HepG2 (cell line): ENCODE measurements around the gene C1S. TPM values are rescaled to one million over a fixed set of nuclear protein-coding genes. Genes with fewer than 3 reads are reported as not detected.
"Not testable (repeated sequence)": the region's sequence is repeated elsewhere in the genome, so short reads cannot be mapped to it uniquely, and the experiment has no call there.

ENCODE experiments used
- ATAC-seq: fragments of 200-7000 bp; cut with Tn5 transposase; 3 replicates; pipeline ENCODE4 v1.9.1; 2020; ENCODE audit warnings: mild to moderate bottlenecking, moderate library complexity
- BruUV-seq: library from RNA; stranded (reverse); fragments of 400-500 nt; replicated peaks from 2 replicates; lab custom pipeline; 2021; lab: Mats Ljungman, UMichigan
- CTCF ChIA-PET: fragments of 300-600 bp; formaldehyde crosslinking; extraction: SDS; loops from one replicate; lab custom pipeline; 2021; ENCODE audit warnings: low total read pairs, inconsistent platforms, low intra/inter-chr PET ratio; lab: Yijun Ruan, JAX
- POLR2A ChIA-PET: fragments of 350-600 bp; sonication (Branson Sonifier 250); formaldehyde crosslinking; loops from one replicate; lab custom pipeline; 2020; ENCODE audit warnings: antibody characterized with exemption, inconsistent platforms; lab: Yijun Ruan, JAX
- DNase-seq: peaks from one replicate; pipeline ENCODE4 v3.0.0-alpha.2; 2015; ENCODE audit warnings: low spot score
- FAIRE-seq: peaks from 3 replicates; lab custom pipeline; 2011; peaks lifted over from hg19 to GRCh38; lab: Jason Lieb, UNC
- H2AFZ ChIP-seq: one replicate; pipeline ENCODE4 v1.6.1; 2011; ENCODE audit warnings: low read length, inconsistent platforms
- H3K27ac ChIP-seq: fragments of 300-600 bp; 3 replicates; pipeline ENCODE4 v1.8.0; 2011; ENCODE audit warnings: mixed run types, mild to moderate bottlenecking, mixed read lengths, low read length, inconsistent platforms; ENCODE audit not compliant: insufficient read depth; ENCODE audit errors: extremely low read length
- H3K27me3 ChIP-seq, 2 experiments: fragments of 200-600 bp in 1 of 2; 2 replicates in 1 of 2; 3 replicates in 1 of 2; pipeline versions ENCODE4 v1.6.0 to v1.8.0; 2011; ENCODE audit warnings: low read length in 2 of 2, mild to moderate bottlenecking in 2 of 2, moderate library complexity in 2 of 2, inconsistent platforms in 1 of 2; ENCODE audit not compliant: insufficient read depth in 2 of 2, control insufficient read depth in 1 of 2
- H3K36me3 ChIP-seq, 2 experiments: fragments of 200-600 bp in 1 of 2; replicated peaks in 1 of 2; 2 replicates in 1 of 2; 3 replicates in 1 of 2; pipeline versions ENCODE4 v1.5.1 to v1.8.0; 2011; ENCODE audit warnings: low read length in 2 of 2, inconsistent platforms in 1 of 2; ENCODE audit not compliant: insufficient read depth in 2 of 2, control insufficient read depth in 1 of 2
- H3K4me1 ChIP-seq: 2 replicates; pipeline ENCODE4 v1.5.1; 2012; ENCODE audit warnings: low read length, inconsistent platforms; ENCODE audit not compliant: insufficient read depth
- H3K4me2 ChIP-seq: 2 replicates; pipeline ENCODE4 v1.6.0; 2011; ENCODE audit warnings: low read depth, low read length, inconsistent platforms
- H3K4me3 ChIP-seq, 3 experiments: fragments of 200-600 bp in 1 of 3; sonication (generic), shearing (Covaris generic) in 1 of 3; replicated peaks in 1 of 3; 2 replicates each; pipeline ENCODE4 v1.5.1; 2011 to 2016; ENCODE audit warnings: low read length in 3 of 3, inconsistent platforms in 2 of 3, low read depth in 2 of 3, mild to moderate bottlenecking in 2 of 3, control low read depth in 1 of 3, mixed read lengths in 1 of 3; ENCODE audit not compliant: insufficient read depth in 1 of 3
- H3K79me2 ChIP-seq: one replicate; pipeline ENCODE4 v1.6.1; 2011; ENCODE audit warnings: low read length, inconsistent platforms; ENCODE audit not compliant: insufficient read depth
- H3K9ac ChIP-seq: 2 replicates; pipeline ENCODE4 v1.6.0; 2011; ENCODE audit warnings: mild to moderate bottlenecking, low read depth, low read length, inconsistent platforms; ENCODE audit not compliant: insufficient read depth
- H3K9me3 ChIP-seq: 2 replicates; pipeline ENCODE4 v1.5.1; 2012; ENCODE audit warnings: mild to moderate bottlenecking, low read length
- H4K20me1 ChIP-seq: 2 replicates; pipeline ENCODE4 v1.6.0; 2011; ENCODE audit warnings: inconsistent platforms, mild to moderate bottlenecking, low read length, moderate library complexity; ENCODE audit not compliant: insufficient read depth
- HMG20B ChIP-seq: conservative IDR thresholded peaks from 2 replicates; pipeline ENCODE4 v1.6.1; 2016; ENCODE audit warnings: missing genetic modification reagents, missing compliant biosample characterization
- ISX ChIP-seq: sonication (generic); formaldehyde crosslinking; conservative IDR thresholded peaks from 2 replicates; pipeline ENCODE4 v1.5.0; 2020; ENCODE audit warnings: missing genetic modification reagents
- MTA3 ChIP-seq: sonication (generic); formaldehyde crosslinking; IDR thresholded peaks from 2 replicates; pipeline ENCODE4 v1.4.0; 2020; ENCODE audit warnings: missing genetic modification reagents
- POGZ ChIP-seq: sonication (generic); formaldehyde crosslinking; IDR thresholded peaks from 2 replicates; pipeline ENCODE4 v1.4.0; 2020; ENCODE audit warnings: mild to moderate bottlenecking, missing genetic modification reagents
- YEATS4 ChIP-seq: sonication (generic); formaldehyde crosslinking; IDR thresholded peaks from 2 replicates; pipeline ENCODE4 v1.4.0; 2020; ENCODE audit warnings: missing genetic modification reagents, borderline replicate concordance
- ZNF207 ChIP-seq: fragments of 450-650 bp; IDR thresholded peaks from 2 replicates; pipeline ENCODE4 v1.6.1; 2016; ENCODE audit warnings: antibody characterized with exemption, borderline replicate concordance
- ZNF451 ChIP-seq: sonication (generic); formaldehyde crosslinking; IDR thresholded peaks from 2 replicates; pipeline ENCODE4 v1.5.0; 2020; ENCODE audit warnings: mild to moderate bottlenecking, missing genetic modification reagents
- ZNF747 ChIP-seq: sonication (generic); formaldehyde crosslinking; IDR thresholded peaks from 2 replicates; pipeline ENCODE4 v1.8.1; 2023; ENCODE audit warnings: missing genetic modification reagents, mild to moderate bottlenecking, borderline replicate concordance
- ZNF839 ChIP-seq: sonication (generic); formaldehyde crosslinking; IDR thresholded peaks from 2 replicates; pipeline ENCODE4 v1.4.0; 2020; ENCODE audit warnings: missing genetic modification reagents, mild to moderate bottlenecking, borderline replicate concordance
- WGBS: methylation state at CpG from one replicate; pipeline ENCODE4 v1.1.6; 2017; ENCODE audit warnings: low lambda C conversion rate; 5-methylcytosine and 5-hydroxymethylcytosine counted together
- in situ Hi-C: cut with HindIII; loops from 2 replicates; pipeline ENCODE4 v1.10.0; 2017; ENCODE audit warnings: low pct_unique_long_range_greater_than_20kb; ENCODE audit not compliant: extremely low pct_ligation_motif_present
- intact Hi-C: fragments of 100-400 bp; cut with micrococcal nuclease; formaldehyde crosslinking; loops from one replicate; pipeline ENCODE4 v1.10.0; 2022; ENCODE audit not compliant: unreplicated experiment
- polyA plus RNA-seq, 8 experiments: library from polyadenylated mRNA; depleted of rRNA in 3 of 8; stranded (reverse) in 7 of 8; unstranded in 1 of 8; fragments of >200 nt; fragmentation: Illumina TruSeq in 4 of 8; extraction: Trizol in 4 of 8; gene quantifications; 2 replicates each; pipeline versions ENCODE4 v1.2.1 to v1.2.3, GENCODE V29; 2011 to 2016; ENCODE audit warnings: low read depth in 4 of 8, missing spikeins in 1 of 8, mixed read lengths in 1 of 8; ENCODE audit not compliant: insufficient read depth in 1 of 8
- total RNA-seq, 5 experiments: library from RNA; depleted of rRNA; stranded (reverse); fragments of >200 nt; fragmentation: Illumina TruSeq; extraction: Trizol; gene quantifications; 2 replicates each; pipeline ENCODE4 v1.2.3, GENCODE V29; 2016; ENCODE audit warnings: low read depth in 1 of 5
- TF ChIP-seq, protein P1 (sequence below): sonication (generic); formaldehyde crosslinking; IDR thresholded peaks from 2 replicates; pipeline ENCODE4 v1.4.0; 2020; ENCODE audit warnings: missing genetic modification reagents
- TF ChIP-seq, protein P2 (sequence below): fragments of 450-650 bp; IDR thresholded peaks from 2 replicates; pipeline ENCODE4 v1.6.1; 2017; ENCODE audit warnings: mild to moderate bottlenecking

Gene C1S
- total and polyA plus RNA-seq, 2 of the 13 experiments (the other 11 are each of a cell fraction or from before 2014, with no cell fraction given) = 14.5 to 18.2 TPM

DNA sequence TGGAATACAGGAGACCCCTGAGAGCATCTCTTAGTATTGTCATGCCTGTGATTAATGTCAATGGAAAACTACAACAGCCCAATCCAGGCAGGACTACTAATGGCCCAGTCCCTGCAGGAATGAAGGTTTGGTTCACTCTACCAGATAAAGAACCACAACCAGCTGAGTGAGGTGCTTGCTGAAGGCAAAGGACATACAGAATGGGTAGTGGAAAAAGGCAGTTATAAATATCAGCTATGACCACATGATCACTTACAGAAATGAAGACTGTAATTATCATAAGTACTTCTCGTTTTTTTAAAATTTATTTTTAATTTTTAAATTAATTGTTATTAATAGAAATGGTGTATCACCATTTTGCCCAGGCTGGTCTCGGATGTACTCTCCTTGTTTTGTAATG is 25.1 kb upstream of the C1S start:
- Histone ChIP-seq H3K9ac (no peak overlapping the region), H3K4me3 (no peak overlapping the region), H3K79me2 (no peaks in the 10 kb centered on the region), H4K20me1 (no peaks in the 10 kb centered on the region), H3K4me1 (peaks cover 11% of the 10 kb centered on the region; the same call in 1 of the 2 replicates), H3K27ac (no peak overlapping the region), H3K9me3 (no peaks in the 10 kb centered on the region), H3K4me2 (no peak overlapping the region), H3K36me3 (no peaks in the 10 kb centered on the region)
- ChIA-PET CTCF (no interaction called here), POLR2A (no interaction called here)
- in situ Hi-C loops (no loop called here), intact Hi-C loops (no loop called here)
- DNase-seq (no peak), FAIRE-seq (no peak), ATAC-seq (no peak)
- 43% methylated on average over 2 of the region's 2 CpGs for WGBS
- TF ChIP-seq MTA3 (no peak), ZNF839 (CRISPR knock-in tag) (no peak), POGZ (CRISPR knock-in tag) (no peak), ZNF207 (no peak), ISX (no peak), ZNF451 (CRISPR knock-in tag) (no peak), YEATS4 (CRISPR knock-in tag) (no peak), ZNF747 (no peak), HMG20B (CRISPR knock-in tag) (no peak)
- TF ChIP-seq, protein P1, sequence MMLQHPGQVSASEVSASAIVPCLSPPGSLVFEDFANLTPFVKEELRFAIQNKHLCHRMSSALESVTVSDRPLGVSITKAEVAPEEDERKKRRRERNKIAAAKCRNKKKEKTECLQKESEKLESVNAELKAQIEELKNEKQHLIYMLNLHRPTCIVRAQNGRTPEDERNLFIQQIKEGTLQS (CRISPR knock-in tag) = no peak
- TF ChIP-seq, protein P2, sequence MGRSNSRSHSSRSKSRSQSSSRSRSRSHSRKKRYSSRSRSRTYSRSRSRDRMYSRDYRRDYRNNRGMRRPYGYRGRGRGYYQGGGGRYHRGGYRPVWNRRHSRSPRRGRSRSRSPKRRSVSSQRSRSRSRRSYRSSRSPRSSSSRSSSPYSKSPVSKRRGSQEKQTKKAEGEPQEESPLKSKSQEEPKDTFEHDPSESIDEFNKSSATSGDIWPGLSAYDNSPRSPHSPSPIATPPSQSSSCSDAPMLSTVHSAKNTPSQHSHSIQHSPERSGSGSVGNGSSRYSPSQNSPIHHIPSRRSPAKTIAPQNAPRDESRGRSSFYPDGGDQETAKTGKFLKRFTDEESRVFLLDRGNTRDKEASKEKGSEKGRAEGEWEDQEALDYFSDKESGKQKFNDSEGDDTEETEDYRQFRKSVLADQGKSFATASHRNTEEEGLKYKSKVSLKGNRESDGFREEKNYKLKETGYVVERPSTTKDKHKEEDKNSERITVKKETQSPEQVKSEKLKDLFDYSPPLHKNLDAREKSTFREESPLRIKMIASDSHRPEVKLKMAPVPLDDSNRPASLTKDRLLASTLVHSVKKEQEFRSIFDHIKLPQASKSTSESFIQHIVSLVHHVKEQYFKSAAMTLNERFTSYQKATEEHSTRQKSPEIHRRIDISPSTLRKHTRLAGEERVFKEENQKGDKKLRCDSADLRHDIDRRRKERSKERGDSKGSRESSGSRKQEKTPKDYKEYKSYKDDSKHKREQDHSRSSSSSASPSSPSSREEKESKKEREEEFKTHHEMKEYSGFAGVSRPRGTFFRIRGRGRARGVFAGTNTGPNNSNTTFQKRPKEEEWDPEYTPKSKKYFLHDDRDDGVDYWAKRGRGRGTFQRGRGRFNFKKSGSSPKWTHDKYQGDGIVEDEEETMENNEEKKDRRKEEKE = no peak
- TF ChIP-seq, all 625 proteins: peak for 0
- H3K27me3 ChIP-seq = no peaks in the 10 kb centered on the region
- no peak overlapping the region for H2AFZ ChIP-seq
- no TSS peak for BruUV-seq

DNA sequence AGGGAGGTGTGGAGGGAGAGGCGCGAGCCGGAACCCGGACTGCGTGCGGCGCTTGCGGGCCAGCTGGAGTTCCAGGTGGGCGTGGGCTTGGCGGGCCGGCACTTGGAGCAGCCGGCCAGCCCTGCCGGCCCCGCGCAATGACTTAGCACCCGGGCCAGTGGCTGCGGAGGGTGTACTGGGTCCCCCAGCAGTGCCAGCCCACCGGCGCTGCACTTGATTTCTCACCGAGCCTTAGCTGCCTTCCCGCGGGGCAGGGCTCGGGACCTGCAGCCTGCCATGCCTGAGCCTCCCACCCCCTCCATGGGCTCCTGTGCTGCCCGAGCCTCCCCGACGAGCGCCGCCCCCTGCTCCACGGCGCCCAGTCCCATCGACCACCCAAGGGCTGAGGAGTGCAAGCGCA is 23.1 kb upstream of the C1S start:
- BruUV-seq, H3K27ac ChIP-seq, H3K9ac ChIP-seq, ATAC-seq, FAIRE-seq, H3K36me3 ChIP-seq, H4K20me1 ChIP-seq, H3K9me3 ChIP-seq, H2AFZ ChIP-seq, DNase-seq, H3K4me3 ChIP-seq, H3K27me3 ChIP-seq, in situ Hi-C loops, intact Hi-C loops, CTCF ChIA-PET, H3K4me2 ChIP-seq, H3K79me2 ChIP-seq: not testable (repeated sequence)
- 100% methylated on average over 5 of the region's 32 CpGs for WGBS
- POLR2A ChIA-PET = interaction anchor here (1.3 kb wide), 1 partner anchor 93 kb away, joined by 3 read pairs; no protein-coding TSS in a partner anchor
- H3K4me1 ChIP-seq = peaks cover 18% of the 10 kb centered on the region
